HG03097 (cell line): ENCODE data around the gene ODAD2.

Experiments
- ATAC-seq: cut with Tn5 transposase; IDR thresholded peaks from one replicate; pipeline ENCODE4 v1.9.1; 2021; ENCODE audit not compliant: unreplicated experiment, low FRiP score

The ODAD2 gene

GRCh38 chr10:27779462-27780015 lies 219.3 kb downstream of the ODAD2 start:
- ATAC-seq, result no peak

GRCh38 chr10:27774831-27775230 lies 224.0 kb downstream of the ODAD2 start:
- no peak for ATAC-seq

GRCh38 chr10:27771231-27771630 lies 227.6 kb downstream of the ODAD2 start:
- no peak for ATAC-seq

GRCh38 chr10:27770181-27770580 lies 228.7 kb downstream of the ODAD2 start:
- no peak for ATAC-seq
